ENCODE data around the gene ZNF830. TPM values are rescaled to one million over a fixed set of nuclear protein-coding genes. Genes with fewer than 3 reads are reported as not detected.

ZNF830 gene
- total RNA-seq, 1 donor from 2014 or later: 8.6 TPM

DNA sequence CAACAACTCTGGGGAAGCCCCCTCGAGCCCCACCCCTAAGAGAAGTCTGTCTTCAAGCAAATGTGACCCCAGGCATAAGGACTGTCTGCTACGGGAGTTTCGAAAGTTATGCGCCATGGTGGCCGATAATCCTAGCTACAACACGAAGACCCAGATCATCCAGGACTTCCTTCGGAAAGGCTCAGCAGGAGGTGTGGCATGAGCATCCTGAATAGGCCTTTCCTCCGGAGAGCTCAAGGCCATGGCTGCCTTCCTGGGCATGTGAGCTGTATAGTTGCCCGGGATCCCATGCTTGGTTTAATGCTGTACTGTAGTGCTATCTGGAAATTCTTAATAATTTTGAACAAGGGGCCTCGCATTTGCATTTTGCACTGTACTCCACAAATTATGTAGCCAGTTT is 28.1 kb downstream of the ZNF830 start:
- Mint-ChIP-seq H3K27me3 (ENCODE audit: low read depth, unreplicated experiment) (no peaks in the 10 kb centered on the region), H3K36me3 (ENCODE audit: low read depth, unreplicated experiment) (peaks cover 25% of the 10 kb centered on the region), H3K4me1 (ENCODE audit: low read depth, unreplicated experiment) (peaks cover 1% of the 10 kb centered on the region), H3K27ac (ENCODE audit: unreplicated experiment) (no peak overlapping the region), H3K9me3 (ENCODE audit: unreplicated experiment) (no peaks in the 10 kb centered on the region), H3K4me3 (ENCODE audit: unreplicated experiment) (no peak overlapping the region)
- Histone ChIP-seq H3K4me2 (ENCODE audit: low read length) (no peak overlapping the region), H3K4me1 (ENCODE audit: insufficient read depth, low read length) (no peaks in the 10 kb centered on the region), H3K9ac (ENCODE audit: low read length) (no peak overlapping the region), H3K79me2 (ENCODE audit: insufficient read depth, low read length) (peaks cover 10% of the 10 kb centered on the region), H3K27ac (ENCODE audit: low read depth, low read length) (no peak overlapping the region), H3K9me3 (ENCODE audit: insufficient read depth, low read depth, low read length) (no peaks in the 10 kb centered on the region), H4K20me1 (ENCODE audit: insufficient read depth, low read length) (no peaks in the 10 kb centered on the region), H2AFZ (ENCODE audit: low read depth, low read length) (no peak overlapping the region), H3K4me3 (ENCODE audit: insufficient read depth, low read depth, low read length) (no peak overlapping the region), H3K36me3 (ENCODE audit: insufficient read depth, low read length) (peaks cover 37% of the 10 kb centered on the region), H3K27me3 (ENCODE audit: insufficient read depth, low read length) (no peaks in the 10 kb centered on the region)
- DNase-seq (ENCODE audit: low read depth) (no peak), FAIRE-seq (no peak)
- TF ChIP-seq CTCF (IDR thresholded peaks at IDR 0.05; ENCODE audit: insufficient read depth, low read depth, low read length): no peak
- TF ChIP-seq EZH2 (IDR thresholded peaks at IDR 0.05; ENCODE audit: insufficient read depth, low read length): no peak

- peaks cover 34% of the 10 kb centered on the region for H3K36me3 ChIP-seq (ENCODE audit: insufficient read depth, low read length)
- no peak for DNase-seq (ENCODE audit: low read depth)
- no peak for FAIRE-seq
- H3K4me3 Mint-ChIP-seq (ENCODE audit: unreplicated experiment): no peak overlapping the region
- no peaks in the 10 kb centered on the region for H3K27me3 ChIP-seq (ENCODE audit: insufficient read depth, low read length)
- H4K20me1 ChIP-seq (ENCODE audit: insufficient read depth, low read length): no peaks in the 10 kb centered on the region
- no peak overlapping the region for H3K9ac ChIP-seq (ENCODE audit: low read length)
- no peaks in the 10 kb centered on the region for H3K9me3 ChIP-seq (ENCODE audit: insufficient read depth, low read depth, low read length)
- H3K4me2 ChIP-seq (ENCODE audit: low read length): no peak overlapping the region
- no peak overlapping the region for H3K27ac Mint-ChIP-seq (ENCODE audit: unreplicated experiment)
- no peak overlapping the region for H3K4me3 ChIP-seq (ENCODE audit: insufficient read depth, low read depth, low read length)
- TF ChIP-seq EZH2 (IDR thresholded peaks at IDR 0.05; ENCODE audit: insufficient read depth, low read length) (no peak), CTCF (IDR thresholded peaks at IDR 0.05; ENCODE audit: insufficient read depth, low read depth, low read length) (no peak)
- H3K79me2 ChIP-seq (ENCODE audit: insufficient read depth, low read length): peaks cover 3% of the 10 kb centered on the region
- no peaks in the 10 kb centered on the region for H3K4me1 ChIP-seq (ENCODE audit: insufficient read depth, low read length)
- H3K4me1 Mint-ChIP-seq (ENCODE audit: low read depth, unreplicated experiment): no peaks in the 10 kb centered on the region
- H3K9me3 Mint-ChIP-seq (ENCODE audit: unreplicated experiment): no peaks in the 10 kb centered on the region
- H3K27me3 Mint-ChIP-seq (ENCODE audit: low read depth, unreplicated experiment): no peaks in the 10 kb centered on the region
- H3K36me3 Mint-ChIP-seq (ENCODE audit: low read depth, unreplicated experiment): peaks cover 19% of the 10 kb centered on the region
- H3K27ac ChIP-seq (ENCODE audit: low read depth, low read length): no peak overlapping the region
- no peak overlapping the region for H2AFZ ChIP-seq (ENCODE audit: low read depth, low read length)
These were observed 29.6 kb downstream of the ZNF830 start for GRCh38 chr17:34990921-34991365.

- no peak for DNase-seq (ENCODE audit: low read depth)
- Histone ChIP-seq H2AFZ (ENCODE audit: low read depth, low read length) (no peak overlapping the region), H3K9ac (ENCODE audit: low read length) (no peak overlapping the region), H3K36me3 (ENCODE audit: insufficient read depth, low read length) (peaks cover 33% of the 10 kb centered on the region), H3K27me3 (ENCODE audit: insufficient read depth, low read length) (no peaks in the 10 kb centered on the region), H4K20me1 (ENCODE audit: insufficient read depth, low read length) (no peaks in the 10 kb centered on the region), H3K27ac (ENCODE audit: low read depth, low read length) (no peak overlapping the region), H3K4me1 (ENCODE audit: insufficient read depth, low read length) (no peaks in the 10 kb centered on the region), H3K4me3 (ENCODE audit: insufficient read depth, low read depth, low read length) (no peak overlapping the region), H3K9me3 (ENCODE audit: insufficient read depth, low read depth, low read length) (no peaks in the 10 kb centered on the region), H3K4me2 (ENCODE audit: low read length) (no peak overlapping the region), H3K79me2 (ENCODE audit: insufficient read depth, low read length) (peaks cover 3% of the 10 kb centered on the region)
- no peak overlapping the region for H3K4me3 Mint-ChIP-seq (ENCODE audit: unreplicated experiment)
- no peak for FAIRE-seq
- H3K36me3 Mint-ChIP-seq (ENCODE audit: low read depth, unreplicated experiment): peaks cover 16% of the 10 kb centered on the region
- H3K9me3 Mint-ChIP-seq (ENCODE audit: unreplicated experiment): no peaks in the 10 kb centered on the region
- TF ChIP-seq CTCF (IDR thresholded peaks at IDR 0.05; ENCODE audit: insufficient read depth, low read depth, low read length) (no peak), EZH2 (IDR thresholded peaks at IDR 0.05; ENCODE audit: insufficient read depth, low read length) (no peak)
- H3K27me3 Mint-ChIP-seq (ENCODE audit: low read depth, unreplicated experiment): no peaks in the 10 kb centered on the region
- H3K4me1 Mint-ChIP-seq (ENCODE audit: low read depth, unreplicated experiment): no peaks in the 10 kb centered on the region
- no peak overlapping the region for H3K27ac Mint-ChIP-seq (ENCODE audit: unreplicated experiment)
These were observed 30.3 kb downstream of the ZNF830 start for GRCh38 chr17:34991606-34992005.

All from astrocyte (in vitro differentiated cells and primary cell).